ENCODE measurements around the gene ZNF776. TPM values are rescaled to one million over a fixed set of nuclear protein-coding genes. Genes with fewer than 3 reads are reported as not detected.
"Not testable (repeated sequence)": the region's sequence is repeated elsewhere in the genome, so short reads cannot be mapped to it uniquely, and the experiment has no call there.

The ZNF776 gene
- total RNA-seq, 1 experiment from 2014 or later, result 21.6 TPM

GRCh38 chr19:57720878-57721277, 25.7 kb upstream of the ZNF776 start:
- Mint-ChIP-seq H3K27me3 (ENCODE audit: unreplicated experiment) (no peaks in the 10 kb centered on the region), H3K4me1 (ENCODE audit: low read depth, unreplicated experiment) (no peaks in the 10 kb centered on the region), H3K36me3 (ENCODE audit: insufficient read depth, unreplicated experiment) (peaks cover 6% of the 10 kb centered on the region), H3K27ac (ENCODE audit: unreplicated experiment) (no peak overlapping the region), H3K9me3 (ENCODE audit: low read depth, unreplicated experiment) (peaks cover 34% of the 10 kb centered on the region), H3K4me3 (ENCODE audit: low read depth, unreplicated experiment) (no peak overlapping the region)
- CTCF ChIA-PET, result interaction anchor here (0.6 kb wide), 2 partner anchors 135 to 577 kb away, joined by 3 read pairs; no protein-coding TSS in a partner anchor
- intact Hi-C loops (cut with micrococcal nuclease; ENCODE audit: unreplicated experiment), result no loop called here
- BruUV-seq (replicated peaks), result no TSS peak
- no peak for TF ChIP-seq CTCF (IDR thresholded peaks at IDR 0.05; ENCODE audit: unreplicated experiment)
- DNase-seq, result no peak

- H3K9me3 Mint-ChIP-seq (ENCODE audit: low read depth, unreplicated experiment); CTCF ChIA-PET; H3K4me3 Mint-ChIP-seq (ENCODE audit: low read depth, unreplicated experiment); H3K27ac Mint-ChIP-seq (ENCODE audit: unreplicated experiment); H3K36me3 Mint-ChIP-seq (ENCODE audit: insufficient read depth, unreplicated experiment); BruUV-seq (replicated peaks); H3K27me3 Mint-ChIP-seq (ENCODE audit: unreplicated experiment); H3K4me1 Mint-ChIP-seq (ENCODE audit: low read depth, unreplicated experiment); intact Hi-C loops (cut with micrococcal nuclease; ENCODE audit: unreplicated experiment): not testable (repeated sequence)
- TF ChIP-seq CTCF (IDR thresholded peaks at IDR 0.05; ENCODE audit: unreplicated experiment), result peak; percentile 57
- peak; percentile 40 for DNase-seq
Measured at GRCh38 chr19:57738320-57738719, 8.3 kb upstream of the ZNF776 start.

GRCh38 chr19:57738770-57739169, 7.8 kb upstream of the ZNF776 start:
- CTCF ChIA-PET; H3K27me3 Mint-ChIP-seq (ENCODE audit: unreplicated experiment); H3K4me1 Mint-ChIP-seq (ENCODE audit: low read depth, unreplicated experiment); intact Hi-C loops (cut with micrococcal nuclease; ENCODE audit: unreplicated experiment); H3K9me3 Mint-ChIP-seq (ENCODE audit: low read depth, unreplicated experiment); BruUV-seq (replicated peaks); H3K27ac Mint-ChIP-seq (ENCODE audit: unreplicated experiment); H3K4me3 Mint-ChIP-seq (ENCODE audit: low read depth, unreplicated experiment); DNase-seq; H3K36me3 Mint-ChIP-seq (ENCODE audit: insufficient read depth, unreplicated experiment): not testable (repeated sequence)

- CTCF ChIA-PET, result no interaction called here
- DNase-seq, result no peak
Measured at GRCh38 chr19:57747472-57747807, 825 bp downstream of the ZNF776 start.

More at GRCh38 chr19:57747472-57747807, 825 bp downstream of the ZNF776 start:
- no peaks in the 10 kb centered on the region for H3K27me3 Mint-ChIP-seq (ENCODE audit: unreplicated experiment)
- TF ChIP-seq CTCF (IDR thresholded peaks at IDR 0.05; ENCODE audit: unreplicated experiment), result no peak
- intact Hi-C loops (cut with micrococcal nuclease; ENCODE audit: unreplicated experiment), result loop anchor here (5.0 kb wide), 1 partner anchor 405 kb away; the partner anchor contains the start of gene ZNF329
- H3K4me3 Mint-ChIP-seq (ENCODE audit: low read depth, unreplicated experiment), result peak overlapping the region; percentile 100
- peaks cover 11% of the 10 kb centered on the region for H3K4me1 Mint-ChIP-seq (ENCODE audit: low read depth, unreplicated experiment)
- peaks cover 20% of the 10 kb centered on the region for H3K9me3 Mint-ChIP-seq (ENCODE audit: low read depth, unreplicated experiment)
- H3K27ac Mint-ChIP-seq (ENCODE audit: unreplicated experiment), result peak overlapping the region; percentile 99
- peaks cover 36% of the 10 kb centered on the region for H3K36me3 Mint-ChIP-seq (ENCODE audit: insufficient read depth, unreplicated experiment)
- BruUV-seq (replicated peaks), result no TSS peak

Data from Calu3 (cell line).